Breast epithelium (tissue), 4 donors: ENCODE data around the gene CCDC92B. TPM values are rescaled to one million over a fixed set of nuclear protein-coding genes. Genes with fewer than 3 reads are reported as not detected.

Experiments used
- DNase-seq, 2 donors: peaks; one replicate each; pipeline ENCODE4 v3.0.0-alpha.2; 2019; ENCODE audit warnings: low spot score in 2 of 2
- H3K27ac ChIP-seq, 2 donors: fragments of 200-600 bp; sonication (generic) in 1 of 2; one replicate each; pipeline ENCODE4 v1.5.1; 2016 to 2019; ENCODE audit warnings: mild to moderate bottlenecking in 1 of 2
- H3K27me3 ChIP-seq, 2 donors: fragments of 200-600 bp; sonication (generic) in 1 of 2; one replicate each; pipeline versions ENCODE4 v1.5.1 to v1.6.0; 2017 to 2019; ENCODE audit warnings: control low read depth in 1 of 2, mild to moderate bottlenecking in 1 of 2
- H3K36me3 ChIP-seq: fragments of 200-600 bp; one replicate; pipeline ENCODE4 v1.5.1; 2019
- H3K4me1 ChIP-seq, 2 donors: fragments of 200-600 bp; sonication (generic); one replicate each; pipeline ENCODE4 v1.5.1; 2016 to 2019; ENCODE audit warnings: control low read depth in 1 of 2
- H3K4me3 ChIP-seq, 3 donors: fragments of 200-600 bp; sonication (generic); 1 replicate in 2 of 3; 2 replicates in 1 of 3; pipeline ENCODE4 v1.5.1; 2016 to 2019; ENCODE audit warnings: mild to moderate bottlenecking in 3 of 3, moderate library complexity in 2 of 3
- H3K9me3 ChIP-seq, 2 donors: fragments of 200-600 bp; sonication (generic) in 1 of 2; one replicate each; pipeline ENCODE4 v1.5.1; 2016 to 2019; ENCODE audit warnings: control low read depth in 1 of 2
- CTCF ChIP-seq, 3 donors: fragments of 450-650 bp; IDR thresholded peaks; one replicate each; pipeline ENCODE4 v1.5.1; 2016 to 2017; ENCODE audit warnings: antibody characterized with exemption in 3 of 3, mild to moderate bottlenecking in 3 of 3, moderate library complexity in 3 of 3
- POLR2A ChIP-seq: fragments of 450-650 bp; IDR thresholded peaks from one replicate; pipeline ENCODE4 v1.6.1; 2016; ENCODE audit warnings: antibody characterized with exemption, mild to moderate bottlenecking, moderate library complexity
- POLR2AphosphoS5 ChIP-seq, 3 donors: sonication (generic); formaldehyde crosslinking; IDR thresholded peaks; one replicate each; pipeline ENCODE4 v1.6.1; 2017; ENCODE audit warnings: antibody characterized with exemption in 3 of 3
- intact Hi-C: fragments of 100-400 bp; cut with DNase I; formaldehyde crosslinking; loops from one replicate; pipeline ENCODE4 v1.15.1; 2023; ENCODE audit warnings: low total_unique reads
- total RNA-seq, 3 donors: library from RNA; depleted of rRNA; stranded (reverse); fragments of >200 nt; gene quantifications; one replicate each; pipeline ENCODE4 v1.1.0, GENCODE V29; 2016

Gene CCDC92B
- total RNA-seq, 3 donors from 2014 or later = 0.33 TPM; not detected in 2

GRCh38 chr17:2722611-2723010 lies 26.8 kb downstream of the CCDC92B start:
- intact Hi-C loops = no loop called here
- H3K27me3 ChIP-seq = peaks cover 0 to 4% of the 10 kb centered on the region in 2 donors
- H3K27ac ChIP-seq = no peak overlapping the region

GRCh38 chr17:2721603-2722002 lies 27.8 kb downstream of the CCDC92B start:
- TF ChIP-seq POLR2AphosphoS5 (IDR thresholded peaks at IDR 0.05) (no peak), POLR2A (no peak), CTCF (IDR thresholded peaks at IDR 0.05) (no peak)
- intact Hi-C loops = no loop called here
- Histone ChIP-seq H3K4me1 (no peaks in the 10 kb centered on the region), H3K36me3 (no peaks in the 10 kb centered on the region), H3K27me3 (peaks cover 0 to 4% of the 10 kb centered on the region in 2 donors), H3K4me3 (no peak overlapping the region), H3K9me3 (no peaks in the 10 kb centered on the region), H3K27ac (no peak overlapping the region)
- DNase-seq = no peak

More at GRCh38 chr17:2722611-2723010, 26.8 kb downstream of the CCDC92B start:
- H3K9me3 ChIP-seq = no peaks in the 10 kb centered on the region
- H3K36me3 ChIP-seq = no peaks in the 10 kb centered on the region
- no peaks in the 10 kb centered on the region for H3K4me1 ChIP-seq
- DNase-seq = no peak
- H3K4me3 ChIP-seq = no peak overlapping the region
- TF ChIP-seq POLR2AphosphoS5 (IDR thresholded peaks at IDR 0.05) = no peak
- no peak for TF ChIP-seq CTCF (IDR thresholded peaks at IDR 0.05)
- TF ChIP-seq POLR2A = no peak

GRCh38 chr17:2719861-2720260 lies 29.6 kb downstream of the CCDC92B start:
- intact Hi-C loops = no loop called here
- Histone ChIP-seq H3K4me3 (no peak overlapping the region), H3K36me3 (no peaks in the 10 kb centered on the region), H3K27me3 (peaks cover 0 to 4% of the 10 kb centered on the region in 2 donors), H3K27ac (no peak overlapping the region), H3K4me1 (no peaks in the 10 kb centered on the region), H3K9me3 (no peaks in the 10 kb centered on the region)
- no peak for DNase-seq
- TF ChIP-seq POLR2AphosphoS5 (IDR thresholded peaks at IDR 0.05) = no peak
- TF ChIP-seq CTCF (IDR thresholded peaks at IDR 0.05) = no peak
- TF ChIP-seq POLR2A = no peak

- H3K9me3 ChIP-seq = no peaks in the 10 kb centered on the region
- H3K4me1 ChIP-seq = no peaks in the 10 kb centered on the region
- H3K27ac ChIP-seq = no peak overlapping the region
- no peaks in the 10 kb centered on the region for H3K27me3 ChIP-seq
- no peaks in the 10 kb centered on the region for H3K36me3 ChIP-seq
- H3K4me3 ChIP-seq = no peak overlapping the region
- TF ChIP-seq POLR2A = no peak
- no peak for TF ChIP-seq CTCF (IDR thresholded peaks at IDR 0.05)
- no peak for TF ChIP-seq POLR2AphosphoS5 (IDR thresholded peaks at IDR 0.05)
- intact Hi-C loops = no loop called here
- no peak for DNase-seq
Observed at GRCh38 chr17:2718150-2718938, 31.1 kb downstream of the CCDC92B start.

- Histone ChIP-seq H3K4me3 (no peak overlapping the region), H3K27ac (no peak overlapping the region), H3K9me3 (no peaks in the 10 kb centered on the region), H3K36me3 (no peaks in the 10 kb centered on the region), H3K27me3 (no peaks in the 10 kb centered on the region), H3K4me1 (peaks cover 0 to 6% of the 10 kb centered on the region in 2 donors)
- intact Hi-C loops = no loop called here
- TF ChIP-seq POLR2A = no peak
- TF ChIP-seq CTCF (IDR thresholded peaks at IDR 0.05) = no peak
- no peak for TF ChIP-seq POLR2AphosphoS5 (IDR thresholded peaks at IDR 0.05)
- no peak for DNase-seq
Observed at GRCh38 chr17:2716649-2717048, 32.8 kb downstream of the CCDC92B start.
